ENCODE measurements around the gene MYH6.
"Not testable (repeated sequence)": the region's sequence is repeated elsewhere in the genome, so short reads cannot be mapped to it uniquely, and the experiment has no call there.

Gene MYH6

DNA sequence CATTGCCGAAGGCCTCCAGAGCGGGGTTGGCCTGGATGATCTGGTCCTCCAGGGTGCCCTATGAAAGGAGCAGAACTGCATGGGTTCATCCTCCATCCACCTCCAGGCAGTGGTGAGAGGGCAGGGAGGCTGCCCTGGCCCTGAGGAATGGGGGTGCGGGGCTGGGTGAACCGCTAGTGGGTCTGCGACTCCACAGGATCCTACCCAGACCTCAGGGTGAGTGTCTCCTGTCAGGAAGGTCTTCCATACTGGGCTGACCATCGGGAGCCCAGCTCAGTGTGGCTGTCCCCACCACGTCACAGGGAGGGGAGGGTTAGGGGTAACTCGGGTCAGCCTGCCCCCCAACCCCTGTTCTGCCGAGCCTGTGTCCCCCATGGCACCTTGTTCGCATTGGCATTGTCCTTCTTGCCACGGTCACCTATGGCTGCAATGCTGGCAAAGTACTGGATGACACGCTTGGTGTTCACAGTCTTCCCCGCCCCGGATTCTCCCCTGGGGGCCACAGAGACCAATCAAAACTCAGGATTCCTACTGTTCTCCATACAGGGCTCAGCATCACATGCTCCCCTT, 3.7 kb downstream of the MYH6 start:
- Histone ChIP-seq H3K27ac (ENCODE audit: low read depth, low read length) (no peak overlapping the region), H3K9me3 (ENCODE audit: control insufficient read depth in 1 of 2, low read length in 2 of 2) (no peaks in the 10 kb centered on the region), H3K9ac (ENCODE audit: low read depth in 1 of 2, low read length in 2 of 2) (no peak overlapping the region), H3K27me3 (ENCODE audit: control insufficient read depth in 1 of 2, insufficient read depth in 2 of 2, low read length in 2 of 2) (peaks cover 0 to 8% of the 10 kb centered on the region in 2 donors), H3K4me3 (ENCODE audit: low read depth in 1 of 2, low read length in 2 of 2) (no peak overlapping the region), H3K4me1 (ENCODE audit: control insufficient read depth in 1 of 2, insufficient read depth in 2 of 2, low read length in 2 of 2) (no peaks in the 10 kb centered on the region), H3K36me3 (ENCODE audit: control insufficient read depth in 1 of 2, insufficient read depth in 2 of 2, low read length in 2 of 2) (no peaks in the 10 kb centered on the region)

GRCh38 chr14:23403908-23404307, 4.2 kb downstream of the MYH6 start:
- H3K36me3 ChIP-seq (ENCODE audit: control insufficient read depth in 1 of 2, insufficient read depth in 2 of 2, low read length in 2 of 2): no peaks in the 10 kb centered on the region
- no peak overlapping the region for H3K9ac ChIP-seq (ENCODE audit: low read depth in 1 of 2, low read length in 2 of 2)
- no peaks in the 10 kb centered on the region for H3K9me3 ChIP-seq (ENCODE audit: control insufficient read depth in 1 of 2, low read length in 2 of 2)
- H3K4me3 ChIP-seq (ENCODE audit: low read depth in 1 of 2, low read length in 2 of 2): no peak overlapping the region
- H3K4me1 ChIP-seq (ENCODE audit: control insufficient read depth in 1 of 2, insufficient read depth in 2 of 2, low read length in 2 of 2): no peaks in the 10 kb centered on the region
- H3K27me3 ChIP-seq (ENCODE audit: control insufficient read depth in 1 of 2, insufficient read depth in 2 of 2, low read length in 2 of 2): peaks cover 0 to 8% of the 10 kb centered on the region in 2 donors
- no peak overlapping the region for H3K27ac ChIP-seq (ENCODE audit: low read depth, low read length)

DNA sequence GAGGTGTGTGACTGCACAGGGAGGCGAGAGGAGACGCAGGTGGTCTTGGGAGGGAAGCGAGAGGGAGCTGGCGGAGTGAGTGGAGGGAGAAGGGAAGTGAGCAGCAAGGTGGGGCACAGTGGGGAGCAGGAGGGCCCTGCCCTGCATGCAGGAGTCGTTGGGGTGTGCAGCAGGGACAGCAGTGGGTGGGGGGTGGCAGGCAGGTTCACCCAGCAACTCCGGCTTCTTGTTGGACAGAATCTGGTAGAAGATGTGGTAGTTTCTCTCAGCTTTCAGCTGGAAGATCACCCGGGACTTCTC, 5.0 kb downstream of the MYH6 start:
- peaks cover 0 to 8% of the 10 kb centered on the region in 2 donors for H3K27me3 ChIP-seq (ENCODE audit: control insufficient read depth in 1 of 2, insufficient read depth in 2 of 2, low read length in 2 of 2)
- no peak overlapping the region for H3K27ac ChIP-seq (ENCODE audit: low read depth, low read length)
- no peak overlapping the region for H3K4me3 ChIP-seq (ENCODE audit: low read depth in 1 of 2, low read length in 2 of 2)
- no peaks in the 10 kb centered on the region for H3K36me3 ChIP-seq (ENCODE audit: control insufficient read depth in 1 of 2, insufficient read depth in 2 of 2, low read length in 2 of 2)
- H3K9me3 ChIP-seq (ENCODE audit: control insufficient read depth in 1 of 2, low read length in 2 of 2): no peaks in the 10 kb centered on the region
- H3K4me1 ChIP-seq (ENCODE audit: control insufficient read depth in 1 of 2, insufficient read depth in 2 of 2, low read length in 2 of 2): no peaks in the 10 kb centered on the region
- no peak overlapping the region for H3K9ac ChIP-seq (ENCODE audit: low read depth in 1 of 2, low read length in 2 of 2)

DNA sequence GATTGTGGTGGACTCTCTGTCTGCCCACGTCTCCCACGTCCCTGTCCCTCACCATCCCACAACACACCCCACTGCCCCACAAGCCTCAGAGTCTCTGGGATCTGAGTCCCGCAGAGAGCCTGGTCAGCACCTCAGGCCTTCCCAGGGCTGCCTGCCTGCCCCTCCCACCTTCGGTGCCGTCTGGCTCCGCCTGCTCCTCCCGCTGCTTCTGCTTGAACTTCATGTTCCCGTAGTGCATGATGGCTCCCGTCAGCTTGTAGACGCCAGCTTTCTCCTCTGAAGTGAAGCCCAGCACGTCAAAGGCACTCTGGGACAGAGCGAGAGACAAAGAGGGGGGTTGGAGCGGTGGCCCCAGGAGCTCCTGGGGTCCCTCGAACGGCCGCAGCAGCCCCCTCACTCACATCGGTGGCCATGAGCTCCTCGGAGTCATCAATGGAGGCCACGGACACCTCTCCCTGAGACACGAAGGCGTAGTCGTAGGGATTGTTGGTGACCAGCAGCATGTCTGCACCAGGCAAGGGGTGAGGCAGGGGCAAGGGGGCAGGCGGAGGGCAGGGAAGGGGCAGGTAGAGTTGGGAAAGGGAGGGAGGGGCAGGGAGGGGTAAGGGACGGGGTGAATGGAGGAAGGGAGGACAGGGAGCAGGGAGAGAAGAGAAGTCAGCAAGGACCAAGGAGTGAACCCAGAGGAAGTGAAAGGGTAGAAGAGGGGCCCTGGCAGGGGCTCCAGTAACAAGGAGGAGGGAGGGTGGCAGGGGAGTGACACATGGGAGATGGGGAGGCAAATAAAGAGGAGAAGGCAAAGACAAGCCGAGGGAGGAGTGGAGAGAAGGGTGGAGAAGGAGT, 5.6 kb downstream of the MYH6 start:
- Histone ChIP-seq H3K27ac (ENCODE audit: low read depth, low read length) (no peak overlapping the region), H3K4me1 (ENCODE audit: control insufficient read depth in 1 of 2, insufficient read depth in 2 of 2, low read length in 2 of 2) (no peaks in the 10 kb centered on the region), H3K9me3 (ENCODE audit: control insufficient read depth in 1 of 2, low read length in 2 of 2) (no peaks in the 10 kb centered on the region), H3K27me3 (ENCODE audit: control insufficient read depth in 1 of 2, insufficient read depth in 2 of 2, low read length in 2 of 2) (peaks cover 0 to 8% of the 10 kb centered on the region in 2 donors), H3K4me3 (ENCODE audit: low read depth in 1 of 2, low read length in 2 of 2) (no peak overlapping the region), H3K9ac (ENCODE audit: low read depth in 1 of 2, low read length in 2 of 2) (no peak overlapping the region), H3K36me3 (ENCODE audit: control insufficient read depth in 1 of 2, insufficient read depth in 2 of 2, low read length in 2 of 2) (no peaks in the 10 kb centered on the region)

- no peak overlapping the region for H3K9ac ChIP-seq (ENCODE audit: low read depth in 1 of 2, low read length in 2 of 2)
Observed at GRCh38 chr14:23401291-23401690, 6.8 kb downstream of the MYH6 start.

GRCh38 chr14:23400496-23401149, 7.5 kb downstream of the MYH6 start:
- not testable (repeated sequence) for H3K27me3 ChIP-seq (ENCODE audit: control insufficient read depth in 1 of 2, insufficient read depth in 2 of 2, low read length in 2 of 2); H3K4me1 ChIP-seq (ENCODE audit: control insufficient read depth in 1 of 2, insufficient read depth in 2 of 2, low read length in 2 of 2); H3K9ac ChIP-seq (ENCODE audit: low read depth in 1 of 2, low read length in 2 of 2); H3K9me3 ChIP-seq (ENCODE audit: control insufficient read depth in 1 of 2, low read length in 2 of 2); H3K36me3 ChIP-seq (ENCODE audit: control insufficient read depth in 1 of 2, insufficient read depth in 2 of 2, low read length in 2 of 2); H3K27ac ChIP-seq (ENCODE audit: low read depth, low read length); H3K4me3 ChIP-seq (ENCODE audit: low read depth in 1 of 2, low read length in 2 of 2)

More at GRCh38 chr14:23401291-23401690, 6.8 kb downstream of the MYH6 start:
- H3K4me1 ChIP-seq (ENCODE audit: control insufficient read depth in 1 of 2, insufficient read depth in 2 of 2, low read length in 2 of 2): no peaks in the 10 kb centered on the region
- no peak overlapping the region for H3K4me3 ChIP-seq (ENCODE audit: low read depth in 1 of 2, low read length in 2 of 2)
- no peak overlapping the region for H3K27ac ChIP-seq (ENCODE audit: low read depth, low read length)
- no peaks in the 10 kb centered on the region for H3K9me3 ChIP-seq (ENCODE audit: control insufficient read depth in 1 of 2, low read length in 2 of 2)
- H3K36me3 ChIP-seq (ENCODE audit: control insufficient read depth in 1 of 2, insufficient read depth in 2 of 2, low read length in 2 of 2): no peaks in the 10 kb centered on the region
- peaks cover 0 to 8% of the 10 kb centered on the region in 2 donors for H3K27me3 ChIP-seq (ENCODE audit: control insufficient read depth in 1 of 2, insufficient read depth in 2 of 2, low read length in 2 of 2)

DNA sequence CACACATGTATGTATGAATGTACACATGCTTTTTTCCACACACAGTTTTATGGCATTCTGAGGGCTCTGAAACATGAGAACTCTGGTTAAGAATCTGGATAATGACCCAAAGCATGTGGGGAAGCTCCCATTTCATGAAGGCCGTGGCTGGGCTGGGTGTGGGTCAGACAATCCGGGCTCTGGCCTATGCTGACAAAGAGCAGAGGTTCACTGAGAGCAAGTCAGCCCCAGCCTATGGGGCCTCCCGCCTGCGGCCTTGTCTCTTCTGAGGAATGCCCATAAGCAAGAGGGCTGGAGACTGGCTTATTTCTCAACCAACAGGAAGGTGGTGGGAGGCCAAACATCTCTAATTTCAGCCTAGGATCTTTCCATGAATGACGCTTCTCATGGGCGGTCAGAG, 8.5 kb downstream of the MYH6 start:
- H3K4me3 ChIP-seq (ENCODE audit: low read depth in 1 of 2, low read length in 2 of 2): no peak overlapping the region
- no peaks in the 10 kb centered on the region for H3K36me3 ChIP-seq (ENCODE audit: control insufficient read depth in 1 of 2, insufficient read depth in 2 of 2, low read length in 2 of 2)
- no peaks in the 10 kb centered on the region for H3K9me3 ChIP-seq (ENCODE audit: control insufficient read depth in 1 of 2, low read length in 2 of 2)
- H3K27ac ChIP-seq (ENCODE audit: low read depth, low read length): no peak overlapping the region
- H3K4me1 ChIP-seq (ENCODE audit: control insufficient read depth in 1 of 2, insufficient read depth in 2 of 2, low read length in 2 of 2): no peaks in the 10 kb centered on the region
- no peak overlapping the region for H3K9ac ChIP-seq (ENCODE audit: low read depth in 1 of 2, low read length in 2 of 2)
- peaks cover 0 to 8% of the 10 kb centered on the region in 2 donors for H3K27me3 ChIP-seq (ENCODE audit: control insufficient read depth in 1 of 2, insufficient read depth in 2 of 2, low read length in 2 of 2)

- peaks cover 0 to 8% of the 10 kb centered on the region in 2 donors for H3K27me3 ChIP-seq (ENCODE audit: control insufficient read depth in 1 of 2, insufficient read depth in 2 of 2, low read length in 2 of 2)
- H3K4me1 ChIP-seq (ENCODE audit: control insufficient read depth in 1 of 2, insufficient read depth in 2 of 2, low read length in 2 of 2): no peaks in the 10 kb centered on the region
- H3K9ac ChIP-seq (ENCODE audit: low read depth in 1 of 2, low read length in 2 of 2): no peak overlapping the region
- no peak overlapping the region for H3K27ac ChIP-seq (ENCODE audit: low read depth, low read length)
- H3K4me3 ChIP-seq (ENCODE audit: low read depth in 1 of 2, low read length in 2 of 2): no peak overlapping the region
- no peaks in the 10 kb centered on the region for H3K9me3 ChIP-seq (ENCODE audit: control insufficient read depth in 1 of 2, low read length in 2 of 2)
- H3K36me3 ChIP-seq (ENCODE audit: control insufficient read depth in 1 of 2, insufficient read depth in 2 of 2, low read length in 2 of 2): no peaks in the 10 kb centered on the region
Observed at GRCh38 chr14:23399136-23399535, 8.9 kb downstream of the MYH6 start.

DNA sequence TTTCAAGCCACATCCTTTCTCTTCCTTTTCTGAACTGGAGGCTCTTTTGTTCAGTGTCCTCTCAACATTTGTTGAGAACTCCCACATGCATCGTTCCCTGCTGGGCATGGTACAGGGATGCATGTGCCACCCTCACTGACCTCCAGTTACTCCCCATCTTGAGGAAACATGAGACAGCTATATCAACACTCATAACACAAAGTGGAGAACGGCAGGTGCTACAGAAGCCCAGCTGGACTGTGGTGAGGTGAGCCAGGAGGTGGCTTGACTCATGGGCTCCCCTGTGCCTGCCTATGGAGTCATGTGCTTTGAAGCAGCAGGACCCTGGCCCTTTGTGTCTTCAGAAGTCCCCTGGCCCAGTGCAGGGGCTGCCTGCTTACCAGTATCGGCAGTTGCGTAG, 9.7 kb downstream of the MYH6 start:
- Histone ChIP-seq H3K36me3 (ENCODE audit: control insufficient read depth in 1 of 2, insufficient read depth in 2 of 2, low read length in 2 of 2) (no peaks in the 10 kb centered on the region), H3K4me1 (ENCODE audit: control insufficient read depth in 1 of 2, insufficient read depth in 2 of 2, low read length in 2 of 2) (no peaks in the 10 kb centered on the region), H3K9ac (ENCODE audit: low read depth in 1 of 2, low read length in 2 of 2) (no peak overlapping the region), H3K9me3 (ENCODE audit: control insufficient read depth in 1 of 2, low read length in 2 of 2) (no peaks in the 10 kb centered on the region), H3K27me3 (ENCODE audit: control insufficient read depth in 1 of 2, insufficient read depth in 2 of 2, low read length in 2 of 2) (peaks cover 0 to 6% of the 10 kb centered on the region in 2 donors), H3K27ac (ENCODE audit: low read depth, low read length) (no peak overlapping the region), H3K4me3 (ENCODE audit: low read depth in 1 of 2, low read length in 2 of 2) (no peak overlapping the region)

DNA sequence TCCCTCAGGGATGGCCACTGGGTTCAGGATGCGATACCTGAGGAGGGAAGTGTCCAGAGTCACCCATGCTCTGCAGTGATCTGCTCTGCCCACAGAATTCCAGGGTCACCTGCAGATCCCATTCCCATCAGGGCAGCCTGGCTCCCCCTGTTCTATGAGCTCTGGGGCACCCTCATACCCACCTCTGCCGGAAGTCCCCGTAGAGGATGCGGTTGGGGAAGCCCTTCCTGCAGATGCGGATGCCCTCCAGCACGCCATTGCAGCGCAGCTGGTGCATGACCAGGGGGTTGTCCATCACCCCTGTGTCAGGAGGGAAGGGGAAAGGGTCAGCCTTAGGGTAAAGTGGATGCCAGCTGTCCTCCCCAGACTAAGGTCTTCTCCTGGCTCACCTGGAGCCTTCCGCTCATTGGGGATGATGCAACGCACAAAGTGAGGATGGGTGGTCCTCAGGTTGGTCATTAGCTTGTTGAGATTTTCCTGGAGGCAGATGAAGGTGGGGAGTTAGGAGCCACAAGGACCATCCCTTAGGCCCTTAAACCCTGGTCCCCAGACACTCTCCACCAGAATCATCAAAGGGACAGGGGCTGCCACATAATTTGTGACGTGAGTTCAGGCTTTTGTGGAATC, 11.2 kb downstream of the MYH6 start:
- H3K4me1 ChIP-seq (ENCODE audit: control insufficient read depth in 1 of 2, insufficient read depth in 2 of 2, low read length in 2 of 2): no peaks in the 10 kb centered on the region
- H3K9me3 ChIP-seq (ENCODE audit: control insufficient read depth in 1 of 2, low read length in 2 of 2): no peaks in the 10 kb centered on the region
- H3K27ac ChIP-seq (ENCODE audit: low read depth, low read length): no peak overlapping the region
- no peaks in the 10 kb centered on the region for H3K27me3 ChIP-seq (ENCODE audit: control insufficient read depth in 1 of 2, insufficient read depth in 2 of 2, low read length in 2 of 2)
- H3K36me3 ChIP-seq (ENCODE audit: control insufficient read depth in 1 of 2, insufficient read depth in 2 of 2, low read length in 2 of 2): no peaks in the 10 kb centered on the region
- H3K9ac ChIP-seq (ENCODE audit: low read depth in 1 of 2, low read length in 2 of 2): no peak overlapping the region
- H3K4me3 ChIP-seq (ENCODE audit: low read depth in 1 of 2, low read length in 2 of 2): no peak overlapping the region
